ENCODE data around the gene OPN3.

The OPN3 gene

DNA sequence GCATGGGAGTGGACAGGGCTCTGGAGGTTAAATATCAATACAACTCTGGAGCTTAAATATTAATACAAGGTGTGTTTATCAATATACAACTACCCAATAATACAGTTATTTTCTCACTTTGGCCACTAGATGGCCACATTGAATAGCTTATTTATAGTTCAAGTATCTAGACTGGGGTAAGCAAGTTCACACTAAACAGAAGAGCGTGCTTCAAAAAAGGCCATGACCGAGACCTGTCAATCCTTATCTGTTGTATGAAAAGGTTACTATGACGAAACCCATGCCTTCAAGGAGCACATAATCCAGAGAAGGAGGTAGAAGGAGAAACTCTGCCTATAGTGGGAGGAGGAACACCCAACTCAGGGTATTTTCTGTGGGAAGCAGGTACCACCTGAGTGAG lies 29.1 kb downstream of the OPN3 start:
- TF ChIP-seq, protein P1, sequence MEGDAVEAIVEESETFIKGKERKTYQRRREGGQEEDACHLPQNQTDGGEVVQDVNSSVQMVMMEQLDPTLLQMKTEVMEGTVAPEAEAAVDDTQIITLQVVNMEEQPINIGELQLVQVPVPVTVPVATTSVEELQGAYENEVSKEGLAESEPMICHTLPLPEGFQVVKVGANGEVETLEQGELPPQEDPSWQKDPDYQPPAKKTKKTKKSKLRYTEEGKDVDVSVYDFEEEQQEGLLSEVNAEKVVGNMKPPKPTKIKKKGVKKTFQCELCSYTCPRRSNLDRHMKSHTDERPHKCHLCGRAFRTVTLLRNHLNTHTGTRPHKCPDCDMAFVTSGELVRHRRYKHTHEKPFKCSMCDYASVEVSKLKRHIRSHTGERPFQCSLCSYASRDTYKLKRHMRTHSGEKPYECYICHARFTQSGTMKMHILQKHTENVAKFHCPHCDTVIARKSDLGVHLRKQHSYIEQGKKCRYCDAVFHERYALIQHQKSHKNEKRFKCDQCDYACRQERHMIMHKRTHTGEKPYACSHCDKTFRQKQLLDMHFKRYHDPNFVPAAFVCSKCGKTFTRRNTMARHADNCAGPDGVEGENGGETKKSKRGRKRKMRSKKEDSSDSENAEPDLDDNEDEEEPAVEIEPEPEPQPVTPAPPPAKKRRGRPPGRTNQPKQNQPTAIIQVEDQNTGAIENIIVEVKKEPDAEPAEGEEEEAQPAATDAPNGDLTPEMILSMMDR (IDR thresholded peaks at IDR 0.05; ENCODE audit: low read depth, low read length), result peak; percentile 26; the same call in 1 of the 2 replicates
- H3K4me3 ChIP-seq (ENCODE audit: low read depth, low read length), result no peak overlapping the region

DNA sequence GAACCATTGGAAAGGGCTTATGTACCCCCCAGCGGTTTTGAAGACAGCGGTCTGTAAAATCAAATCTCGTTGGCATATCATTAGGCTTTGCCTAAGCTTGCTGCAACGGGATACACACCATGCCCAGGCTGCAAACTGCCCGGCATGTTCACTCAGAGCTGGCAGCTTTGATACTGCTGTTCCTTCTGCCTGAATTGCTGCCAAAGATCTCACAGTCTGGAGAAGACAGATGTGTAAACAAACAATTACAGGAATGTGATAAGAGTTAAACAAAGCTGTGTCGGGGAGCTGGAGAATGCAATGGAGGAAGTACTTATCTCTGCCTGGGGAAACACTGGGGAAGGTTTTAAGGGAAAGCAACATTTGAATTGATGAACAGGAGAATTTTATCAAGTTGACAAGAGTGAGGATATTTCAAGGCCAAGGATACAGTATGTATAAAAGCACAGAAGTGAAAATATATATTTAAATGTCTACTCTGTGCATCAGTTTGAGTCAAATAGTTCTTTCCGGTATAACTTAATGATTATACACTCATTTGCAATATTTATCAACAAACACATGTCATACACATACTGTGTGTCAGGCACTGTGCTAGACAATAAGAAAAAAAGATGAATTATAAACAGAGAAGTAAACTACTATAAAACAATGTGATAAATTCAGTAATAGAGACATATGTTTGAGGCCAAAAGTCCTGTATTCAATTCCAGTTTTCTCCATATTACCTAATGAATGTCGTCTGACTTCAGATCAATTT lies 29.9 kb downstream of the OPN3 start:
- no peak overlapping the region for H3K4me3 ChIP-seq (ENCODE audit: low read depth, low read length)
- TF ChIP-seq, protein P1 (IDR thresholded peaks at IDR 0.05; ENCODE audit: low read depth, low read length), result no peak

DNA sequence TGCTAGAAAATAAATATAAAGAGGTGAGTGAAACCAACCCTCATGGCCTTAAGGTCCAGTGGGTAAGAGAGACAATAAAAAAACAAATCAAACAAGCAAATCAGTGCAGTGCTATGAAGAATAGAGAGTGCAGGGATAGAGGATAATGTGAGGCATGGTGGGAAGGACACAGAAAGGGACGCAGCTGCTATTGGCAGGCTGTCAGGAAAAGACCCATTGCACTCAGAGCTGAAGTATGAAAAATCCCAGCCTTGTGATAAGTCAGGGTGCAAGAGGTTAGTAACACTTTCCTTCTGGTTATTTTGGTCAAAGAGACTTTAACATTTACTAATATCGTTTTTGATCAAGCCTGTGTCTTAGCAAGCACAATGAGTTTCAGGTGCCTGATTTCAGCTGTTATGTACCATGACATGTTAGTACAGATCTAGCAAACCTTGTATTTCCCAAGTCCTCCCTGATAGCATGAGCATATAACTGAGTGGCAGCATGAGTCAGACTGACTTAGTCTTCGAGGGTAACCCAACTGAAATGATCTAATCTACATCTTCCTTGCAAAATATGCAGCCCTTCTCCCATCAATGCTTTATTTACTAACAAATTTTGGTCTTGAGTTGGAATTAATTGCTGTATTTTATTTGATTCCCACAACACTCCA lies 31.7 kb downstream of the OPN3 start:
- no peak overlapping the region for H3K4me3 ChIP-seq (ENCODE audit: low read depth, low read length)
- TF ChIP-seq, protein P1 (IDR thresholded peaks at IDR 0.05; ENCODE audit: low read depth, low read length), result no peak

DNA sequence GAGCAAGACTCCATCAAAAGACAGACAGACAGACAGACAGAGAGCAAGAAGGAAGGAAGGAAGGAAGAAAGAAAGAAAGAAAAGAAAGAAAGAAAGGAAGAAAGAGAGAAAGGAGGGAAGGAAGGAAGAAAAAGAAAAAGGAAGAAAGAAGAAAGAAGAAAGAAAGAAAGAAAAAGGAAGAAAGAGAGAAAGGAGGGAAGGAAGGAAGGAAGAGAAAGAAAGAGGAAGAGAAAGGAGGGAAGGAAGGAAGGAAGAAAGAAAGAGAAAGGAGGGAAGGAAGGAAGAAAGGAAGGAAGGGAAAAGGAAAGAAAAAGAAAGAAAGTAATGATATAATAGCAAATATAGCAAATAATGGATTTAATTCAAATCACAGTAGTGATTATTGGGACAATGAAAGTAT lies 32.7 kb downstream of the OPN3 start:
- TF ChIP-seq, protein P1 (IDR thresholded peaks at IDR 0.05; ENCODE audit: low read depth, low read length), result no peak
- H3K4me3 ChIP-seq (ENCODE audit: low read depth, low read length), result no peak overlapping the region

DNA sequence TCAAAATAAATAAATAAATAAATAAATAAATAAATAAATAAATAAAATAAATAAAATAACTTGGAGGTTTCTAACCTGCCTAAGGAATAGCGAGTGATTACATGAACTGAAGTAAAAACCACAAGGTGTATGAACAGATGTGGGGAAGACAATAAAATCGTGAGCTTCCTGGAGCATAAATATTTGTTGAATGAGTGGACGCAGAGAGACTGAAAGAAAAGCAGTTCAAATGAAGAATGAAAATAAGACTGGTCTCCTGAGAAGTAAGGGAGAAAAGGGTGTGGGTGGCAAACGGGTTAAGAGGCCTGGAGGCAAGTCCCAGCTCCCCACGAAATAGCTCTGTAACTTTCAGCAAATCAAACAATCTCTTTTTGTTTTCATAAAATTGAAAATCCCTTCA lies 33.6 kb downstream of the OPN3 start:
- no peak overlapping the region for H3K4me3 ChIP-seq (ENCODE audit: low read depth, low read length)
- TF ChIP-seq, protein P1 (IDR thresholded peaks at IDR 0.05; ENCODE audit: low read depth, low read length), result no peak

DNA sequence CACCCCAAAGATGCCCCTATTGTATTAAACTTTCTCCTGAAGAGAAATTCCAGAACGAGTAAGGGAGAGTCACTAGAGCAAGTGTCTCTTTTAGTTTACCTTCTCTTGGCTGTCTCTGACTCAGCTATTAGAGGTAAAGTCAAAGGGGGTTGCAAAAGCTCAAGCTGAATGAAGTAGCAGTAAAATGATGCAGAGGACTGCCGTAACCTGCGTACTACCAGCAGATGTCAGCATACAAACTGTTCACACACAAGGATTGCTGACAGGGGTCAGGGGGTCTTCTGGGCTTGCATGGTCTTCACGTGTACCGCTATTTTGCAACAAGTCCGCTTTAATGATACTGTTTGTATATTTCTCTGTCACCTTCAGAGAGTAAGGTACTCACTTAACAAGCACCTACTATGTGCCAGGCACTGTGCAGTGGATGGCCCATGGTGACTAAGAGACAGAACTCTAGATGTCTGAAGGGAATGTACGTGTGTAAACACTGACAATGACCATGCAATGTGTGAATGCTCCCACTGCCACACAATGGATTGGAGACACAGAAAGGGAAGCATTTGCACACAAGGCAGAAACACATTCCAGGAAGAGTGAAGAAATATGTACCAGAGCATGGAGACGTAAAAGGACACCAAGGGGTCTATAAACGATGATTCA lies 34.9 kb downstream of the OPN3 start:
- TF ChIP-seq, protein P1 (IDR thresholded peaks at IDR 0.05; ENCODE audit: low read depth, low read length), result no peak
- H3K4me3 ChIP-seq (ENCODE audit: low read depth, low read length), result no peak overlapping the region
